ENCODE results near the gene OR6B3.

The OR6B3 gene

GRCh38 chr2:240053173-240054155, at the start of gene OR6B3:
Gene OR6B3, minus strand, starts transcription at chr2:240053521.
- no peak for DNase-seq (ENCODE audit: low read depth in 2 of 2)

- DNase-seq (ENCODE audit: low read depth in 2 of 2): no peak
Observed at GRCh38 chr2:240098349-240098748, 45.0 kb upstream of the OR6B3 start.

- DNase-seq (ENCODE audit: low read depth in 2 of 2): no peak
Observed at GRCh38 chr2:240095556-240096523, 42.5 kb upstream of the OR6B3 start.

DNA sequence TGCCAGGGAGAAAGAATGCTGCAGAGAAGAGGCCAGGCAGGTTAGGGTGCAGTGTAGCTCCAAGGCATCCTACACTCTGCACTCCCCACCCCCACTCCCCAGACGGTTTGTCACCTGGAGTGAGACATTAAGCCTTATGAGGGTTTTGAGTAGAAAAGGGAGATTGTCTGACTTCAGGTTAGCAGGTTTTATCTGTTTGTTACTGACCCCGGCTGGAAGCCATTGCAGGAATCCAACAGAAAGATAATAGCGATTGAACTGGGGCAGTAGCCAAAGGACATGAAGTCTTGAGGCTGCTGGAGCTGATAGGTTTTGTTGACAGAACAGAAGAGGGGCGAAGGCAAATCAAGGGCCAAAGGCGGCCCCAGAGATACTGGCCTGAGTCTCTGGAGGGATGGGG, 36.0 kb upstream of the OR6B3 start:
- DNase-seq (ENCODE audit: low read depth in 2 of 2): no peak

GRCh38 chr2:240086563-240086962, 33.2 kb upstream of the OR6B3 start:
- no peak for DNase-seq (ENCODE audit: low read depth in 2 of 2)

DNA sequence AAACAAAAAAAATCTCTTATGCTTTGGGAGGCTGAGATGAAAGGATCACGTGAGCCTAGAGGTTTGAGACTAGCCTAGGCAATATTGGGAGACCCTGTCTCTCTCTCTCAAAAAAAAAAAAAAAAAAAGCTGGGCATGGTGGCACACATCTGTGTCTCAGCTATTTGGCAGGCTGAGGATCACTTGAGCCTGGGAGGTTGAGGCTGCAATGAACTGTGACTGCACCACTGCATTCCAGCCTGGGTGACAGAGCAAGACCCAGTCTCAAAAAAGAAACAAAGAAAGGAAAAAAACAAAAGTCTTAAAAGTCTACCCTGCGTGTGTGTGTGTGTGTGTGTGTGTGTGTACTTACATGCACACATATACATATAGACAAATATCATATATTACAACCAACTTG, 25.3 kb upstream of the OR6B3 start:
- DNase-seq (ENCODE audit: low read depth in 2 of 2): no peak

- no peak for DNase-seq (ENCODE audit: low read depth in 2 of 2)
Observed at GRCh38 chr2:240077442-240077841, 24.1 kb upstream of the OR6B3 start.

- no peak for DNase-seq (ENCODE audit: low read depth in 2 of 2)
Observed at GRCh38 chr2:240074545-240074944, 21.2 kb upstream of the OR6B3 start.

DNA sequence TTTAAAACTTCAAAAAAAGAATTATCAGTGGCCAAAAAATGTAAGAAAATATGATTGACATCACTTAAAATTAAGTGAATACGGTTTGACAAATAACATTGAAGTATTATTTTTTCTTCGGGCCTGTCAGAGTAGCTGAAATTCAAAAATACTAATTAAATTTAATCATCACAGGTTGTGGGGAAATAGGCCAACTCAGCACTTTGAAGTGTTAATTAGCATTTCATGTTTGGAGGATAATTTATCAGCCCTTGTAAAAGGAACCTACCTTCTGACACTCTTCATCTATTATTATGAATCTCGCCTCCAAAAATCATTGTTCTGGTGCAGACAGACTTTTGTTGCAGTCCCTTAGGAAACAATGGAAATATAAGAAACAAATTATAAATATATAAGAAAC, 17.6 kb upstream of the OR6B3 start:
- no peak for DNase-seq (ENCODE audit: low read depth in 2 of 2)

GRCh38 chr2:240069829-240070228, 16.5 kb upstream of the OR6B3 start:
- no peak for DNase-seq (ENCODE audit: low read depth in 2 of 2)

- DNase-seq (ENCODE audit: low read depth in 2 of 2): no peak
Observed at GRCh38 chr2:240068193-240068592, 14.9 kb upstream of the OR6B3 start.

DNA sequence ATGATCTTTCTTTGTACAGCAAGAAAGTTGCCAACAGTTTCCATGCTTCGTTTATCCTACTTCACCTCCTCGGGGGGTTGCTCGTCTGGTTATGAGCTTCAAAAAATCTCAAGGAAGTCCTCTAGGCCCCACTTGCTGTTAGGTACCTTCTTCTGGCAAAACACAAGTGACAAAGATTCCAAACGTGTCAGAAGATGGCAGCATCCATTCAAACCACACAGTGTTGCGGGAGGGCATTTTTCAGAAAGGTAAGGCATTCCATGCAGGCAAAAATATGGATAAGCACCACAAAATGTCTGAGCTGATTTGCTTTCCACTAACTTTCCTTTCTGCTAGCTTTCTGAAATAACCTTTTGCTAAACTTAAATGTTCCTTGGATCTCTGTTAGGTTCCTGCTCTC, 13.2 kb upstream of the OR6B3 start:
- DNase-seq (ENCODE audit: low read depth in 2 of 2): no peak

DNA sequence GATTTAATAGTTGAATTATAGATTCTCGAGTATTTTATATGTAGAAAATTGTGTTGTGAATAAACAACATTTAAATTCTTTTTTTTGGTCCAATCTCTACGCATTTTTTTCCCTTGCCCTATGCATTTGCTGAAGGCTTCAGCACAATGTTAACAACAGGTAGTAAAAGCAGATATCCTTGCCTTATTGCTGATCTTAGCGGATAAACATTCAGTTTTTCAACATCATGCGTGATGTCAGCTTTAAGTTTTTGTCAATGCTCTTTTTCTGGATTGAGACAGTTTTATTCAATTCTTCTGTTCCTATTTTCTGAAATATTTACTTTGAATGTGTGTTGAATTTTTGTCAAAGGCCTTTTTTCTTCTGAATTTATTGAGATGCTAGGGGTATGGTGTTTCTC, 11.6 kb upstream of the OR6B3 start:
- DNase-seq (ENCODE audit: low read depth in 2 of 2): no peak

DNA sequence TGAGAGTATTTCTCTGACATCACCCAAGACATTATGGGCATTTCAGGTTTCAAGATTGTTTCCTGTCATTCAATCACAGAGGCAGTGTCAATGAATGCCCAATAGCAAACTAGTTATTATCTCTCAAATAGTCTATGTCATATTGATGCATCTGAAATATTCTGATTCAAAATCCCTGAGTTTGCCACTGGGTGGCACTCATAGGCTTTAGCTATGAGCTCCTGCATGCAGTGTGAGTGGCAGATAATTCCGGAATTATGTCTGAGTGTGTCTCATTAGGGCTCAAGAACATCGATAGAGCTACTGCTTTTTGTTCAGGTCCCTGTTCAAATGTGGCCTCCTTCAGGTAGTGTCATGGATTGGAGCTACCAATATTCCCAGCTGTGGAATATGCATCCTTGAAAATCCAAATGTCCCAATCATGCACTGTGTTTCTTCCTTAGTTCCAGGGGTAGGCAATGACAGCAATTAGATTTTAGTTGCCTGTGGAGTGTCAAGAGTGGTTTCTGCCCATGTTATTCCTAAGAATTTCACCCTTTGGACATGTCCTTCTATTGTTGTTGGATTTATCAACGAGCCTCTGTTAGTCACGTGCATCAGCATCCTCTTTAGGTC, 7.8 kb upstream of the OR6B3 start:
- DNase-seq (ENCODE audit: low read depth in 2 of 2): peak in 1 of 2 donors; percentile 12

DNA sequence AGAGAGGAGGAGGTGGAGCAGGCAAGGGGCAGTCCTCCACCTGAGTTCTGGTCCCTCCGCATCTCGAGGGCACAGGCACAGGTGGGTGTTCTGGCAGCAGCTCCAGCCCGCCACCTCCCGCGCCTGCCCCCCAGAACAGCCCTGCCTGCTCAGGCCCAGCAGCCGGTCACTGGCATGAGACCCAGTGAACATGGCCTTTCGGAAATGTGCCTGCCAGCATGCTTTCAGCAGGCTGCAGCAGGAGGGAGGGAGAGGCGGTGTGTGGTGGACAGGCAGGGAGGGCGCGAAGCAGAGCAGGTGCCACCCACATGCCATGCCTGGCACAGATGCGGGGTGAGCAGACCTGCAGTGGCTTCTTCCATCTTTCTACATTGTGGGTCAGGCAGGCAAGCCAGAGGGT, 3.4 kb upstream of the OR6B3 start:
- DNase-seq (ENCODE audit: low read depth in 2 of 2): no peak

DNA sequence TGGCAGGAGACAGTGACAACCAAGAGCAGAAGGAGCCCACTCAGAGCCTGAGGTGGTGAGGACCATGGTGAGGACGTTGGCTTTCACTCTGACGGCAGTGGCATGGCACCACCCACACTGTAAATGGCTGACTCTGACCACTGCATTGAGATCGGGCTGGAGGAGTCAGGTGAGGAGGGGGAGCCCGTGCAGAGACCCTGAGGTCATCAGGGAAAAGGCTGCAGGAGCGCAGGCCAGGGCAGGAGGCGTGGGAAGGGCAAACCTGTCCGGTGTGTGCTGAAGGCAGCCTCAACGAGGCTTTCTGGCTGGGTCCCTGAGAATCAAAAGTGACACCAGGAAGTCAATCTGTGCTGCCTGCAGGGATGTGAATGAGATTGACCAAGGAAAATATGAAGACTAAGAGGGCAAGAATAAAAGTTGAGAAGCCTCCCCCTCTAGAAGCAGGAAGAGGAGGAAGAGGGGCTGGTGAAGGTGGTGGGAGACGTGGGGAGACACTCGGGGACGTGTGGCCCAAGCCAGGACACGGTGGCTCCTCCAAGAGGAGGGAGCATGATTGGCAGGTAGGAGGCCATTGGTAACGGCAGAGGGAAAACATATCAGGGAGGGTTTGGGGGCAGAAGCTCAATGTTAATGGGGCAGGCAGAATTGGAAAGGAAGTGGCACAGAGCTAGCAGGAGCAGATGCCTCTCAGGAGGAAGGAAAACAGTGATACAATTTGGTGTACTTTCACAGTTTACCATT, 2.0 kb upstream of the OR6B3 start:
- no peak for DNase-seq (ENCODE audit: low read depth in 2 of 2)

DNA sequence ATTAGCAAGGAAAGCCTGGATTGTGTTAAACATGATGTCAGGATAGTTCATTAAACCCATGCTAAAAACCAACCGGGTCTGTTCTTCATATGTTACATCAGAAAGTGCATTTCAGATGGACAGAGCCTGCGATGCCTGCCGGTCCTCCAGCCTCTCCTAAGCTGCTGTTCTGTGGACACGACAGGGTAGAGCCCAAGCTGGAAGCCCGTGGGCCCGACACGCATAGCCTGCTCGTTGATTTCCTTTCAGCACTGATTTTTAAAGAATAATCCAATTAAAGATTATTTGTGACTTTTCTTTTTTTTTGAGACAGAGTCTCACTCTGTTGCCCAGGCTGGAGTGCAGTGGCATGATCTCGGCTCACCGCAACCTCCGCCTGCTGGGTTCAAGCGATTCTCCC, 797 bp downstream of the OR6B3 start:
- no peak for DNase-seq (ENCODE audit: low read depth in 2 of 2)

DNA sequence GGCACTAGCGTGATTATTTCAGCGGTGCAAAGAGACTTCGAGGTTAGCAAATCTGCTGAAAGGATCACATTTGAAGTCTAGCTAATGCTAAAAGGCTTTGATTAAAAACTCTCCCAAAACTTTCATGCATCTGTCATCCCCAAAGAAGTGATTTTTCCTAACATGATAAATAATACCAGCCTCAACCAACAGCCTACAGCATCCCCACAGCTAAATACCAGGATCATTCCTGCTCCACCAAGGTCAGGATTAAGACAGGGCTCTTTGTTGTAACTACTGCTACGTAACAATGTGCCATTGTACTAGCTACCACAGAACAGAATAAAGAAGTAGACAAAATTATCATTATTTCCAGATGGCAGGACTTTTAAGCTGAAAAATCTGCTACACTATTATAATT, 1.6 kb downstream of the OR6B3 start:
- no peak for DNase-seq (ENCODE audit: low read depth in 2 of 2)

DNA sequence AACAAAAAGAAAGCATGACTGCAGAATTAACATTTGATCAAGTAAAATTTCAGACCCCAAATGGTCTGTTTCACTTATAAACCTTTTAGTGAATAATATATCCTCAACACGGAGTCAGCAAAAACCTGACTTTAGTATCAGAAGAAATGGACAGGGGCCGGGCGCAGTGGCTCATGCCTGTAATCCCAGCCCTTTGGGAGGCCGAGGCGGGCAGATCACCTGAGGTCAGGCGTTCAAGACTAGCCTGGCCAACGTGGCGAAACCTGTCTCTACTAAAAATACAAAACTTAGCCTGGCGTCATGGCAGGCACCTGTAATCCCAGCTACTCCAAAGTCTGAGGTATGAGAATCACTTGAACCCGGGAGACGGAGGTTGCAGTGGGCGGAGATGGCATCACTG, 3.0 kb downstream of the OR6B3 start:
- no peak for DNase-seq (ENCODE audit: low read depth in 2 of 2)

DNA sequence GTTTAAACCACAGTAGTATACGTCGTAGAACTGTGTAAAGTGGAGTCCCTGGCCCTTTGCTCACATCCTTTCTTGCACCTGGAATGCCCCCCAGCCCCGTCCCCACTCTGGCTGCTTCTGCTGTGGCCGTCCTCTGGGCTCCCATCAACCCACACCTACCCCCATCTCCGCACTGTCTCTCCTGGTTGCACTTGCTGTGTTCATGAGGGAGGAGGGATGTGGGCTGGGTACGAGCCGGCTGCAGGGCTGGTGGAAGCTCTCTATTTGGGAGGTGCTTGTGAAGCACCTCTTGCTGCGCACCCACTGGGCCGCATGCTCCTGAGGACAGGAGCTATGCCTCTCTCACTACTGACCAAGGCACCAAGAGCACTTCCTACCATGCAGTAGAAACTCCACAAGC, 5.1 kb downstream of the OR6B3 start:
- no peak for DNase-seq (ENCODE audit: low read depth in 2 of 2)

DNA sequence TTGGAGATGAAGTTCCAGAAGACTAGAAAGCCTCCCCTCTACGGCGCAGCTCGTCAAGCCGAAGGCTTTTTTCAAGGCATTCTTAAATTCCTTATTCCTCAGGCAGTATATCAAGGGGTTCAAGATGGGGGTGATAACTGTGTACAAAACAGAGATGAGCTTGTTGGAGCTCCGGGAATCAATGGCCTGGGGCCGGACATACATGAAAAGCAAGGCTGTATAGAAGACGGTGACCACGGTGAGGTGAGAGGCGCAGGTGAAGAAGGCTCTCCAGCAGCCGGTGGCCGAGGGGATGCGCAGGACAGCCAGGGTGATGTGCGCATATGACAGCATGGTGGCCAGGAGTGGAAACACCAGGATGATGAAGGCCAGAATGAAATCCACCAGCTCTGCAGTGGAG, 8.2 kb downstream of the OR6B3 start:
- DNase-seq (ENCODE audit: low read depth in 2 of 2): no peak

Measured in stimulated activated CD8-positive, alpha-beta memory T cell treated with anti-CD3 and anti-CD28 coated beads, Interleukin-15, amount 100 ng/mL, for 48 hours (primary cell).